Measurements from ENCODE around the gene NARF. TPM values are rescaled to one million over a fixed set of nuclear protein-coding genes. Genes with fewer than 3 reads are reported as not detected.

Gene NARF
- total and polyA plus RNA-seq, 2 experiments from 2014 or later: 66.1 to 67.1 TPM

- Histone ChIP-seq H3K36me3 (ENCODE audit: insufficient read depth) (no peaks in the 10 kb centered on the region), H3K4me2 (no peak overlapping the region), H3K4me1 (ENCODE audit: insufficient read depth) (no peaks in the 10 kb centered on the region), H3K9me2 (ENCODE audit: insufficient read depth) (no peaks in the 10 kb centered on the region), H3K27me3 (ENCODE audit: insufficient read depth) (no peaks in the 10 kb centered on the region), H4K20me1 (replicated peaks; ENCODE audit: insufficient read depth) (no peaks in the 10 kb centered on the region; the same call in 1 of the 2 replicates), H3K4me3 (no peak overlapping the region), H3F3A (replicated peaks; ENCODE audit: low read depth) (no peaks in the 10 kb centered on the region; the same call in 1 of the 2 replicates), H3K27ac (ENCODE audit: low read depth) (no peak overlapping the region), H3K79me2 (replicated peaks; ENCODE audit: insufficient read depth) (no peaks in the 10 kb centered on the region), H2AFZ (no peak overlapping the region)
- no peak overlapping the region for H3K27ac Mint-ChIP-seq
- H3K9me3 Mint-ChIP-seq: peaks cover 25% of the 10 kb centered on the region
- DNase-seq (ENCODE audit: low spot score) (no peak), ATAC-seq (no peak)
- TF ChIP-seq REST (IDR thresholded peaks at IDR 0.05; ENCODE audit: unreplicated experiment) (no peak), NANOG (IDR thresholded peaks at IDR 0.05; ENCODE audit: borderline replicate concordance) (no peak), EZH2phosphoT487 (IDR thresholded peaks at IDR 0.05; ENCODE audit: unreplicated experiment) (no peak), STAT1 (IDR thresholded peaks at IDR 0.05; ENCODE audit: unreplicated experiment) (no peak), EZH2 (IDR thresholded peaks at IDR 0.05; ENCODE audit: low read depth, unreplicated experiment) (no peak), ETS1 (IDR thresholded peaks at IDR 0.05) (no peak), ZNF114 (CRISPR knock-in tag; IDR thresholded peaks at IDR 0.05) (no peak), CTCF (conservative IDR thresholded peaks at IDR 0.05; ENCODE audit: low read depth in 2 of 2) (no peak), POLR2AphosphoS5 (IDR thresholded peaks at IDR 0.05; ENCODE audit: low read depth) (no peak)
- no peaks in the 10 kb centered on the region; the same call in 2 of the 3 replicates for H3K4me1 Mint-ChIP-seq
- H3K36me3 Mint-ChIP-seq (ENCODE audit: low read depth): peaks cover 44% of the 10 kb centered on the region
- peaks cover 24% of the 10 kb centered on the region for H3K27me3 Mint-ChIP-seq (ENCODE audit: insufficient read depth, low read depth, poor library complexity)
- no peak overlapping the region for H3K4me3 Mint-ChIP-seq
These were observed 33.7 kb upstream of the NARF start for GRCh38 chr17:82424863-82425159.

GRCh38 chr17:82428546-82428945 lies 30.0 kb upstream of the NARF start:
- Mint-ChIP-seq H3K4me1 (no peaks in the 10 kb centered on the region; the same call in 2 of the 3 replicates), H3K36me3 (ENCODE audit: low read depth) (peaks cover 9% of the 10 kb centered on the region; the same call in 2 of the 3 replicates), H3K9me3 (no peaks in the 10 kb centered on the region), H3K27ac (no peak overlapping the region; the same call in 1 of the 2 replicates), H3K27me3 (ENCODE audit: insufficient read depth, low read depth, poor library complexity) (peaks cover 22% of the 10 kb centered on the region), H3K4me3 (no peak overlapping the region)
- TF ChIP-seq POLR2AphosphoS5 (IDR thresholded peaks at IDR 0.05; ENCODE audit: low read depth): no peak
- no peak for TF ChIP-seq ZNF331 (CRISPR knock-in tag; IDR thresholded peaks at IDR 0.05; ENCODE audit: low read depth)
- TF ChIP-seq ZNF114 (CRISPR knock-in tag; IDR thresholded peaks at IDR 0.05): no peak
- no peak for TF ChIP-seq NANOG (IDR thresholded peaks at IDR 0.05; ENCODE audit: borderline replicate concordance)
- no peak overlapping the region for H3K27ac ChIP-seq (ENCODE audit: low read depth)
- H3K4me3 ChIP-seq: no peak overlapping the region
- H3K36me3 ChIP-seq (ENCODE audit: insufficient read depth): no peaks in the 10 kb centered on the region
- no peaks in the 10 kb centered on the region for H3K4me1 ChIP-seq (ENCODE audit: insufficient read depth)
- no peak overlapping the region for H2AFZ ChIP-seq
- no peaks in the 10 kb centered on the region for H3K27me3 ChIP-seq (ENCODE audit: insufficient read depth)
- H3K79me2 ChIP-seq (replicated peaks; ENCODE audit: insufficient read depth): no peaks in the 10 kb centered on the region
- no peaks in the 10 kb centered on the region for H3K9me2 ChIP-seq (ENCODE audit: insufficient read depth)
- H3K4me2 ChIP-seq: no peak overlapping the region
- no peaks in the 10 kb centered on the region; the same call in 1 of the 2 replicates for H3F3A ChIP-seq (replicated peaks; ENCODE audit: low read depth)
- DNase-seq (ENCODE audit: low spot score) (no peak), ATAC-seq (no peak)
- H4K20me1 ChIP-seq (replicated peaks; ENCODE audit: insufficient read depth): no peaks in the 10 kb centered on the region; the same call in 1 of the 2 replicates
